ENCODE data around the gene ZNF407. TPM values are rescaled to one million over a fixed set of nuclear protein-coding genes. Genes with fewer than 3 reads are reported as not detected.
A peak's percentile ranks its signal among the peaks of the same experiment; 100 is the strongest.

The ZNF407 gene
- total and polyA plus RNA-seq, 11 donors, result 3.8 to 14.7 (median 11.5) TPM

- peak in 2 of 4 donors; percentile 36 to 64 for ATAC-seq
- intact Hi-C loops (cut with DNase I), result loop anchor here in 2 of 10 donors (10.0 kb wide), 2 partner anchors 275 to 305 kb away; no protein-coding TSS in a partner anchor
Observed at GRCh38 chr18:74949611-74950010, 351.9 kb downstream of the ZNF407 start.

GRCh38 chr18:74950479-74950878 lies 352.8 kb downstream of the ZNF407 start:
- intact Hi-C loops (cut with DNase I), result loop anchor here in 2 of 10 donors (10.0 kb wide), 2 partner anchors 276 to 306 kb away; no protein-coding TSS in a partner anchor
- Histone ChIP-seq H3K36me3 (no peaks in the 10 kb centered on the region), H3K4me3 (peak overlapping the region in 1 of 12 donors; percentile 6), H3K27ac (peak overlapping the region in 1 of 12 donors; percentile 46), H3K9me3 (no peaks in the 10 kb centered on the region), H3K4me1 (peaks cover 0 to 32% (median 9%) of the 10 kb centered on the region in 12 donors), H3K27me3 (no peaks in the 10 kb centered on the region)
- TF ChIP-seq POLR2A (IDR thresholded peaks at IDR 0.05), result no peak
- TF ChIP-seq CTCF (IDR thresholded peaks at IDR 0.05), result no peak
- 59 to 65% (median 62%) methylated on average over 4 of the region's 4 CpGs for WGBS, 4 donors
- ATAC-seq, result no peak
- DNase-seq, result no peak

More at GRCh38 chr18:74949611-74950010, 351.9 kb downstream of the ZNF407 start:
- DNase-seq, result no peak
- Histone ChIP-seq H3K9me3 (no peaks in the 10 kb centered on the region), H3K4me1 (peaks cover 0 to 32% (median 9%) of the 10 kb centered on the region in 12 donors), H3K27ac (no peak overlapping the region), H3K27me3 (no peaks in the 10 kb centered on the region), H3K36me3 (no peaks in the 10 kb centered on the region), H3K4me3 (no peak overlapping the region)
- no peak for TF ChIP-seq CTCF (IDR thresholded peaks at IDR 0.05)
- no peak for TF ChIP-seq POLR2A (IDR thresholded peaks at IDR 0.05)
- WGBS, 4 donors, result 26 to 46% (median 44%) methylated on average over 1 of the region's 1 CpG

- intact Hi-C loops (cut with DNase I), result loop anchor here in 2 of 10 donors (10.0 kb wide), 2 partner anchors 276 to 306 kb away; no protein-coding TSS in a partner anchor
- no peaks in the 10 kb centered on the region for H3K9me3 ChIP-seq
- WGBS, 4 donors, result 50 to 70% (median 64%) methylated on average over 4 of the region's 4 CpGs
- H3K4me1 ChIP-seq, result peaks cover 0 to 32% (median 9%) of the 10 kb centered on the region in 12 donors
- no peaks in the 10 kb centered on the region for H3K27me3 ChIP-seq
- H3K36me3 ChIP-seq, result no peaks in the 10 kb centered on the region
- peak; percentile 62 to 89 (median 82) for ATAC-seq
- peak in 3 of 5 donors; percentile 33 to 53 (median 34) for DNase-seq
- no peak overlapping the region for H3K4me3 ChIP-seq
- TF ChIP-seq POLR2A (IDR thresholded peaks at IDR 0.05), result no peak
- no peak for TF ChIP-seq CTCF (IDR thresholded peaks at IDR 0.05)
- H3K27ac ChIP-seq, result peak overlapping the region in 1 of 12 donors; percentile 46
Observed at GRCh38 chr18:74951165-74951760, 353.6 kb downstream of the ZNF407 start.

GRCh38 chr18:74957588-74958224 lies 360.0 kb downstream of the ZNF407 start:
- no peaks in the 10 kb centered on the region for H3K27me3 ChIP-seq
- no peak overlapping the region for H3K4me3 ChIP-seq
- no peak for ATAC-seq
- TF ChIP-seq POLR2A (IDR thresholded peaks at IDR 0.05) (no peak), CTCF (IDR thresholded peaks at IDR 0.05) (no peak)
- intact Hi-C loops (cut with DNase I), result loop anchor here in 2 of 10 donors (10.0 kb wide), 2 partner anchors 283 to 313 kb away; no protein-coding TSS in a partner anchor
- H3K4me1 ChIP-seq, result peaks cover 0 to 3% (median 0%) of the 10 kb centered on the region in 12 donors
- H3K27ac ChIP-seq, result no peak overlapping the region
- peaks cover 0 to 16% (median 0%) of the 10 kb centered on the region in 9 donors for H3K36me3 ChIP-seq
- no peaks in the 10 kb centered on the region for H3K9me3 ChIP-seq
- 92 to 97% (median 94%) methylated on average over 8 of the region's 8 CpGs for WGBS, 4 donors
- DNase-seq, result no peak

All from heart left ventricle (tissue), 16 donors.